OCI-LY7 (cell line): ENCODE results near the gene PAMR1.

Source experiments
- EZH2phosphoT487 ChIP-seq: fragments of 200-600 bp; sonication (generic); IDR thresholded peaks from 2 replicates; pipeline ENCODE4 v1.6.1; 2018; ENCODE audit warnings: low read depth, borderline replicate concordance, mild to moderate bottlenecking, mixed run types, antibody characterized with exemption, low read length, moderate library complexity, mixed read lengths
- TF ChIP-seq, protein P1 (sequence below): fragments of 200-600 bp; sonication (generic); conservative IDR thresholded peaks from 2 replicates; pipeline ENCODE4 v1.5.1; 2014; ENCODE audit warnings: mild to moderate bottlenecking, antibody characterized with exemption, low read length, moderate library complexity, mixed read lengths

DNA sequence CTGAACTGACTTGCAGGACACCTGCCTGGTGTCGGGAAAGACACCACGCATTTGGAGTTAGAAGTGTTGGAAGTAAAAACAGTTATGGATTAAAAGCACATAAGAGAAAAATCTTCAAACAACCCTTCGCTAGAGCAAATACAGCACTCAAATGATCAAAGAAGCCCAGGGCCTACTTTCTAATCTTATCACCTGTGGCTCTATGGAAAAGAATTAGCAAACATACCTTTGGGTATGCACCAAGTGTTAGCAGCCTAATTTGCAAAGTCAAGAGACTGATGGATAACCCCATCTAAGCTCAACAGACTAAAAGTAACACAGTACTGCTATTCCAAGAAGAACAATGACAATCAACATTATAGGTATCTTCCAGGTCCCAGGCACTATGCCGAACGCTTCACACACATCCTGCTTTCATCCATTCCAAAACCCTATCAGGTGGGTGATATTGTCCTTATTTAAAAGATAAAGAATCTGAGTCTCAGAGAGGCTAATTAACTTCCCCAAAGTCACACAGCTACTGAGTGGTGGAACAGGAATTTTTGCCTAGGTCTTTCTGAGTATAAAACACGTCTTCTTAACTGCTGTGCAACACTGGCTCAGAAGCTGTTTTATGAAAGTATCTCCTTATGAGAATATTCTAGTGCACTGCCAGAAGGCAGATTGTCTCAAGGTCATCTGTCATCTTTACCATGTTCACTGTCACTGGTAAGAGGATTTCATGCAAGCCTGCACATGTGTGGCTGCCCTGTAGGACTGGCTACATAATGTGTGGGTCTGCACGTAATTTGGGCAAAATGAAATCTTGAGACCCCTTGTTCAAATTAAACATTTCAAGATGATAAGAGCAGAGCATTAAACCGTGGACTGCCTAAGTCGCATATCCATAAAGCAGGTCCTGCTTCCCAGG, 122.4 kb downstream of the PAMR1 start:
- TF ChIP-seq, protein P1, sequence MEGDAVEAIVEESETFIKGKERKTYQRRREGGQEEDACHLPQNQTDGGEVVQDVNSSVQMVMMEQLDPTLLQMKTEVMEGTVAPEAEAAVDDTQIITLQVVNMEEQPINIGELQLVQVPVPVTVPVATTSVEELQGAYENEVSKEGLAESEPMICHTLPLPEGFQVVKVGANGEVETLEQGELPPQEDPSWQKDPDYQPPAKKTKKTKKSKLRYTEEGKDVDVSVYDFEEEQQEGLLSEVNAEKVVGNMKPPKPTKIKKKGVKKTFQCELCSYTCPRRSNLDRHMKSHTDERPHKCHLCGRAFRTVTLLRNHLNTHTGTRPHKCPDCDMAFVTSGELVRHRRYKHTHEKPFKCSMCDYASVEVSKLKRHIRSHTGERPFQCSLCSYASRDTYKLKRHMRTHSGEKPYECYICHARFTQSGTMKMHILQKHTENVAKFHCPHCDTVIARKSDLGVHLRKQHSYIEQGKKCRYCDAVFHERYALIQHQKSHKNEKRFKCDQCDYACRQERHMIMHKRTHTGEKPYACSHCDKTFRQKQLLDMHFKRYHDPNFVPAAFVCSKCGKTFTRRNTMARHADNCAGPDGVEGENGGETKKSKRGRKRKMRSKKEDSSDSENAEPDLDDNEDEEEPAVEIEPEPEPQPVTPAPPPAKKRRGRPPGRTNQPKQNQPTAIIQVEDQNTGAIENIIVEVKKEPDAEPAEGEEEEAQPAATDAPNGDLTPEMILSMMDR: no peak
- no peak for TF ChIP-seq EZH2phosphoT487
